ENCODE results near the gene TRIM51.

- TF ChIP-seq CTCF (IDR thresholded peaks at IDR 0.05) (no peak), POLR2AphosphoS2 (conservative IDR thresholded peaks at IDR 0.05; ENCODE audit: low read length) (no peak), CBX8 (IDR thresholded peaks at IDR 0.05) (no peak), CEBPB (IDR thresholded peaks at IDR 0.05) (no peak), JUNB (IDR thresholded peaks at IDR 0.05) (no peak), REST (IDR thresholded peaks at IDR 0.05) (no peak), MAX (IDR thresholded peaks at IDR 0.05) (no peak), POLR2A (IDR thresholded peaks at IDR 0.05; ENCODE audit: low read length) (no peak), USF2 (IDR thresholded peaks at IDR 0.05) (no peak)
These were observed 37.4 kb downstream of the TRIM51 start for GRCh38 chr11:55920537-55920936.

All from A549 (cell line).